Gastrocnemius medialis (tissue), 4 donors: ENCODE results near the gene ZBP1. TPM values are rescaled to one million over a fixed set of nuclear protein-coding genes. Genes with fewer than 3 reads are reported as not detected.

ENCODE experiments used
- ATAC-seq, 2 donors: fragments of 150-250 bp; one replicate each; pipeline ENCODE4 v1.9.1; 2016
- DNase-seq, 2 donors: peaks; one replicate each; pipeline ENCODE4 v3.0.0-alpha.2; 2019
- H3K27ac ChIP-seq, 4 donors: fragments of 200-600 bp; sonication (generic); 1 replicate in 1 of 4; 2 replicates in 3 of 4; pipeline ENCODE4 v1.5.1; 2016 to 2018; ENCODE audit warnings: mild to moderate bottlenecking in 2 of 4, moderate library complexity in 1 of 4
- H3K27me3 ChIP-seq, 3 donors: fragments of 200-600 bp; sonication (generic) in 2 of 3; 1 replicate in 1 of 3; 2 replicates in 2 of 3; pipeline versions ENCODE4 v1.5.1 to v1.6.0; 2016 to 2019; ENCODE audit warnings: mild to moderate bottlenecking in 1 of 3, moderate library complexity in 1 of 3
- H3K36me3 ChIP-seq, 2 donors: fragments of 200-600 bp; sonication (generic) in 1 of 2; one replicate each; pipeline ENCODE4 v1.5.1; 2017 to 2018
- H3K4me1 ChIP-seq, 2 donors: fragments of 200-600 bp; sonication (generic) in 1 of 2; one replicate each; pipeline ENCODE4 v1.5.1; 2016 to 2017; ENCODE audit warnings: mild to moderate bottlenecking in 2 of 2
- H3K4me3 ChIP-seq, 4 donors: fragments of 200-600 bp; sonication (generic) in 3 of 4; 1 replicate in 1 of 4; 2 replicates in 3 of 4; pipeline ENCODE4 v1.5.1; 2016 to 2019; ENCODE audit warnings: mild to moderate bottlenecking in 2 of 4
- H3K9me3 ChIP-seq, 3 donors: fragments of 200-600 bp; sonication (generic) in 2 of 3; 1 replicate in 1 of 3; 2 replicates in 2 of 3; pipeline ENCODE4 v1.5.1; 2016 to 2019
- POLR2A ChIP-seq, 2 donors: fragments of 450-650 bp; IDR thresholded peaks; one replicate each; pipeline ENCODE4 v1.6.1; 2017; ENCODE audit warnings: antibody characterized with exemption in 2 of 2, mild to moderate bottlenecking in 2 of 2, moderate library complexity in 2 of 2
- in situ Hi-C, 4 donors: fragments of 200-750 bp; cut with MboI; loops; one replicate each; pipeline versions ENCODE4 v1.15.0 to v1.8.0; 2017; ENCODE audit warnings: low sequenced_read_pairs in 4 of 4
- intact Hi-C: fragments of 100-400 bp; cut with DNase I; formaldehyde crosslinking; loops from one replicate; pipeline ENCODE4 v1.15.1; 2023; ENCODE audit warnings: low total_unique reads
- total RNA-seq, 4 donors: library from RNA; depleted of rRNA; stranded (reverse); fragments of >200 nt; gene quantifications; one replicate each; pipeline versions ENCODE4 v1.1.0 to v1.2.3, GENCODE V29; 2016
- TF ChIP-seq, protein P1 (sequence below), 5 experiments: fragments of 450-650 bp in 3 of 5; fragments of 200-600 bp in 2 of 5; sonication (generic) in 2 of 5; IDR thresholded peaks in 4 of 5; conservative IDR thresholded peaks in 1 of 5; 1 replicate in 4 of 5; 2 replicates in 1 of 5; pipeline ENCODE4 v1.5.1; 2016 to 2019; ENCODE audit warnings: antibody characterized with exemption in 5 of 5, mild to moderate bottlenecking in 3 of 5, moderate library complexity in 3 of 5

ZBP1 gene
- total RNA-seq, 4 donors from 2014 or later: not detected

DNA sequence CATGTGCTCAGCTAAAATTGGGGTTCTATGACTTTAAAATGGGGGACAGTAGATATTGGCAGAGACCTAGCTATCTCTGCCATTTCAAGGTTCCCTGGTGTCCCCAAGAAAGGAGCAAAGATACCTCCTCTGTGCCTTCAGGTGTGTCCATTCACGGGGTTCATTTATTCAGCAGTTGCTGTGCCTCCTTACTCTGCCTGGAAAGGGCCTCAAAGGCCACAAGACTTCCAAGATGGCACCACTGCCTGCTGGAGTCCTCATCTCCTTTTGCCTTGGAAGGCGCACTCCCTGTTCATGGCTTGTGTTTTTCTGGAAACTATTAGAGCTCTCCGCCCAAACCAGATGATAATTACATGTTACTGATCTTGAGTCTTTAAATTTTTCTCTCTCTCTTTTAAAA is 3.9 kb upstream of the ZBP1 start:
- TF ChIP-seq, protein P1, sequence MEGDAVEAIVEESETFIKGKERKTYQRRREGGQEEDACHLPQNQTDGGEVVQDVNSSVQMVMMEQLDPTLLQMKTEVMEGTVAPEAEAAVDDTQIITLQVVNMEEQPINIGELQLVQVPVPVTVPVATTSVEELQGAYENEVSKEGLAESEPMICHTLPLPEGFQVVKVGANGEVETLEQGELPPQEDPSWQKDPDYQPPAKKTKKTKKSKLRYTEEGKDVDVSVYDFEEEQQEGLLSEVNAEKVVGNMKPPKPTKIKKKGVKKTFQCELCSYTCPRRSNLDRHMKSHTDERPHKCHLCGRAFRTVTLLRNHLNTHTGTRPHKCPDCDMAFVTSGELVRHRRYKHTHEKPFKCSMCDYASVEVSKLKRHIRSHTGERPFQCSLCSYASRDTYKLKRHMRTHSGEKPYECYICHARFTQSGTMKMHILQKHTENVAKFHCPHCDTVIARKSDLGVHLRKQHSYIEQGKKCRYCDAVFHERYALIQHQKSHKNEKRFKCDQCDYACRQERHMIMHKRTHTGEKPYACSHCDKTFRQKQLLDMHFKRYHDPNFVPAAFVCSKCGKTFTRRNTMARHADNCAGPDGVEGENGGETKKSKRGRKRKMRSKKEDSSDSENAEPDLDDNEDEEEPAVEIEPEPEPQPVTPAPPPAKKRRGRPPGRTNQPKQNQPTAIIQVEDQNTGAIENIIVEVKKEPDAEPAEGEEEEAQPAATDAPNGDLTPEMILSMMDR (IDR thresholded peaks at IDR 0.05 in 4 of 5, conservative IDR thresholded peaks at IDR 0.05 in 1 of 5): no peak
- no peak for TF ChIP-seq POLR2A (IDR thresholded peaks at IDR 0.05)
- H3K4me3 ChIP-seq: no peak overlapping the region
- H3K27ac ChIP-seq: no peak overlapping the region
- H3K4me1 ChIP-seq: peaks cover 0 to 7% of the 10 kb centered on the region in 2 donors
- no peak for DNase-seq
- H3K27me3 ChIP-seq: peaks cover 0 to 3% (median 0%) of the 10 kb centered on the region in 3 donors
- in situ Hi-C loops: no loop called here
- ATAC-seq: no peak
- no peaks in the 10 kb centered on the region for H3K9me3 ChIP-seq
- no peaks in the 10 kb centered on the region for H3K36me3 ChIP-seq
- intact Hi-C loops: no loop called here

DNA sequence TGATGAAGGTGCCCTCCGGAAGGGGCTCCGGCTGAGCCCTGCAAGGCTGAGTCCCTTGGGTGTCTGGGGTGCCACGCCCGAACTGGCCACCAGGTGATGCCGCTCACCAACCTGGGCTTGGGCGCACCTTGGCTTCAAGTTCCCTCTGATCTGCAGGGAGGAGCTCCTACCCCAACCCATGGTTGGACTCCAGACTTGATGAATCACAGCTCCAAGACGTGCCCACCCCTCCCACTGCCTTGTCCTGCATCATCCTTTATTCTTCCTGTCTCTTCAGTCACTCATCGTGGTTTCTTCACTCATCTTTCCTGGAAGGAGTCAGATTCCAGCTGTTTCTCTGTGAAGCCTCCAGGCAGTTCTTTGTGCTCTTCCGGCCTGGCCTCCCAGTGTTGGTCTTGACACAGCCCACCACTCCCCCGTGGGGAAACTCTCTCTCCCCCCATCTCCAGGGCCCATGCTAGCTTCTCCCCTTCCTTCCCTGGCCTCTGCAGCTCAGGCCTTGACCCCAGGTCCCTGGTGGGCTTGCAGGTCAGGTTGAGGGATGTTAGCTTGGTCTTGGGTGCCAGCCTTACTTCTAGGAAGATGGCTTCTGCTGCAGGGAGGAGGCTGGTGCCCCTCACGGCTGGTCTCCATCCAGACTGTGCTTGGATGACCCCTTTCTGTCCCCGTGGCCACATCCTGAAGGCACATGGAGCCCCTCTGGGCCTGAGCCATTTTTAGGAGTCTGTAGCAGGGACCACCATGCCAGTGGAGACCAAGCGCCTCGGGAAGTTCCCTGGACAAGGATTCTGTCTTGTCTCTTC is 2.6 kb upstream of the ZBP1 start:
- Histone ChIP-seq H3K9me3 (no peaks in the 10 kb centered on the region), H3K4me3 (no peak overlapping the region), H3K27me3 (peaks cover 0 to 3% (median 0%) of the 10 kb centered on the region in 3 donors), H3K27ac (no peak overlapping the region), H3K36me3 (no peaks in the 10 kb centered on the region), H3K4me1 (peaks cover 0 to 6% of the 10 kb centered on the region in 2 donors)
- no peak for ATAC-seq
- intact Hi-C loops (no loop called here), in situ Hi-C loops (no loop called here)
- no peak for DNase-seq
- TF ChIP-seq, protein P1 (IDR thresholded peaks at IDR 0.05 in 4 of 5, conservative IDR thresholded peaks at IDR 0.05 in 1 of 5): peak; percentile 8 to 57 (median 45)
- no peak for TF ChIP-seq POLR2A (IDR thresholded peaks at IDR 0.05)

DNA sequence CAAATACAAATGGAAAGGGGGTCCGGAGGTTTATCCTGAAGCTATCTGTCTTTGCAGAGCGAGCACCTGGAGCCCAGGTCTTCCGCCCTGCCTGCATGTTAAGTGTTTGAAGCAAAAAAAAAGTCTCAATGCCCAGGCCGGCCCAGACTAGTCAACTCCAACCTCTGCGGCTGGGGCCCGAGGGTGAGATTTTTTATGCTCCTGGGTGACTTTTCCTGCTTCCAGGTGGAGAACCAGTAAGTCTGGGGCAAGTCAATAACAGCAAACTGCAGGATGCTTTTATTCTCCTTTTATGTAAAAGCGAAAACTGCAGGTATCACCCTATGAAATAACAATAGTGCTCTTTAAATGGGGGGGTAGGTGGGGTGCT is 2.0 kb upstream of the ZBP1 start:
- in situ Hi-C loops: no loop called here
- H3K36me3 ChIP-seq: no peaks in the 10 kb centered on the region
- peaks cover 0 to 3% (median 0%) of the 10 kb centered on the region in 3 donors for H3K27me3 ChIP-seq
- H3K4me1 ChIP-seq: peaks cover 0 to 3% of the 10 kb centered on the region in 2 donors
- no peak for DNase-seq
- H3K4me3 ChIP-seq: no peak overlapping the region
- ATAC-seq: no peak
- no peak for TF ChIP-seq POLR2A (IDR thresholded peaks at IDR 0.05)
- TF ChIP-seq, protein P1 (IDR thresholded peaks at IDR 0.05 in 4 of 5, conservative IDR thresholded peaks at IDR 0.05 in 1 of 5): no peak
- H3K9me3 ChIP-seq: no peaks in the 10 kb centered on the region
- no peak overlapping the region for H3K27ac ChIP-seq
- intact Hi-C loops: no loop called here

DNA sequence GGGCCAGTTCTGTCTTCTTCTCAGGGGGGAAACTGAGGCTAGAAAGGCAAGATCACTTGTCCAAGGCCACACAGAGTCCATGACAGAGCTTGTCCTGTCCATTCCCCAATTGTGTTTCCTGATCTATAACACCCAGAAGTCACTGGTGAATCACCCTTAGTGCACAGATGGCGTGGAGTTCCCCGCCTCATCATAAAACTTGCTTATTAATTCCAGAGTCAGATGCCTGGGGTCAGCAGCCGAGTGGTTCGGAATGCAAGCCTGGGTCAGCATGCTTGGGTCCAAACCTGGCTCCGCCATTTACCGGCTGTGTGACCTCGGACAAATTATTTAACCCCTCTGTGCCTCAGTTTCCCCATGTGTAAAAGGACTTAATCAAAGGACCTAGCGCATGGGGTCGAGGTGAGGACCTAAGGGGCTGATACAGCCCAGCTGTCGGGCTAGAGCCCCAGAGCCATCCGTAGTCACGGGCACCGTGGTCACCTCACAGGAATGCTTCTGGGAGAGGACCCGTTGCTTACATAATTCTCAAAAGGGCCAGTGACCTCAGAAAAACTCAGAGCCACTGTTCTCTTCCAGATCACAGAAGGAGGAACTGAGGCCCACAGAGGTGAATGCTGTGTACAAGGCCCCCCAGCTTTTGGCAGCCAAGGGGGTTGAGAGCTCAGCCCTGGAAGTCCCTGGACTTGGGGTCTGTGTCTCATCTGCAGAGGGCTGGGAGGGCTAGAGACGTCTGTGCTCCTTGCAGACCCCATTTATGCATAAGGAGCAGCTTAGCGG is 1.4 kb upstream of the ZBP1 start:
- DNase-seq: no peak
- no peak overlapping the region for H3K27ac ChIP-seq
- peaks cover 0 to 5% (median 3%) of the 10 kb centered on the region in 3 donors for H3K27me3 ChIP-seq
- no peaks in the 10 kb centered on the region for H3K36me3 ChIP-seq
- in situ Hi-C loops: no loop called here
- TF ChIP-seq, protein P1 (IDR thresholded peaks at IDR 0.05 in 4 of 5, conservative IDR thresholded peaks at IDR 0.05 in 1 of 5): no peak
- TF ChIP-seq POLR2A (IDR thresholded peaks at IDR 0.05): no peak
- no peak for ATAC-seq
- intact Hi-C loops: no loop called here
- H3K4me3 ChIP-seq: no peak overlapping the region
- peaks cover 0 to 3% of the 10 kb centered on the region in 2 donors for H3K4me1 ChIP-seq
- H3K9me3 ChIP-seq: no peaks in the 10 kb centered on the region
